HepG2 (cell line): Measurements from ENCODE around the gene SNAP25. TPM values are rescaled to one million over a fixed set of nuclear protein-coding genes. Genes with fewer than 3 reads are reported as not detected.

Experiments used
- AFF4 ChIP-seq: sonication (generic); formaldehyde crosslinking; IDR thresholded peaks from 2 replicates; pipeline ENCODE4 v1.4.0; 2020; ENCODE audit warnings: missing genetic modification reagents
- ARID2 ChIP-seq: sonication (generic); formaldehyde crosslinking; IDR thresholded peaks from 2 replicates; pipeline ENCODE4 v1.8.1; 2022; ENCODE audit warnings: mild to moderate bottlenecking, missing genetic modification reagents, borderline replicate concordance
- CCDC6 ChIP-seq: sonication (generic); formaldehyde crosslinking; IDR thresholded peaks from 2 replicates; pipeline ENCODE4 v1.8.1; 2022; ENCODE audit warnings: mild to moderate bottlenecking, missing genetic modification reagents, moderate library complexity
- CTCF ChIP-seq: sonication (generic); formaldehyde crosslinking; IDR thresholded peaks from 2 replicates; pipeline ENCODE4 v1.5.0; 2020; ENCODE audit warnings: mild to moderate bottlenecking, missing genetic modification reagents, moderate library complexity
- FOXA3 ChIP-seq: IDR thresholded peaks from 2 replicates; pipeline ENCODE4 v1.6.1; 2016; ENCODE audit warnings: missing genetic modification reagents, missing compliant biosample characterization
- HHEX ChIP-seq: IDR thresholded peaks from 2 replicates; pipeline ENCODE4 v1.6.1; 2016; ENCODE audit warnings: control low read depth
- KAT8 ChIP-seq: IDR thresholded peaks from 2 replicates; pipeline ENCODE4 v1.6.1; 2016; ENCODE audit warnings: missing genetic modification reagents, missing compliant biosample characterization
- POGK ChIP-seq: sonication (generic); formaldehyde crosslinking; conservative IDR thresholded peaks from 2 replicates; pipeline ENCODE4 v1.8.0; 2022; ENCODE audit warnings: mild to moderate bottlenecking, moderate library complexity, missing genetic modification reagents
- PRDM4 ChIP-seq: sonication (generic); formaldehyde crosslinking; IDR thresholded peaks from 2 replicates; pipeline ENCODE4 v1.9.0; 2021; ENCODE audit warnings: missing genetic modification reagents, borderline replicate concordance
- RNF2 ChIP-seq: fragments of 450-650 bp; conservative IDR thresholded peaks from 2 replicates; pipeline ENCODE4 v1.6.1; 2016; ENCODE audit warnings: low read depth
- TBX2 ChIP-seq: sonication (generic); formaldehyde crosslinking; IDR thresholded peaks from 2 replicates; pipeline ENCODE4 v1.5.0; 2020; ENCODE audit warnings: missing genetic modification reagents, mild to moderate bottlenecking, borderline replicate concordance
- ZBTB38 ChIP-seq: sonication (generic); formaldehyde crosslinking; IDR thresholded peaks from 2 replicates; pipeline ENCODE4 v1.5.1; 2020; ENCODE audit warnings: mild to moderate bottlenecking, missing genetic modification reagents
- ZFAT ChIP-seq: sonication (generic); formaldehyde crosslinking; conservative IDR thresholded peaks from 2 replicates; pipeline ENCODE4 v1.8.1; 2023; ENCODE audit warnings: missing genetic modification reagents, inconsistent platforms
- ZIK1 ChIP-seq: sonication (generic); formaldehyde crosslinking; IDR thresholded peaks from 2 replicates; pipeline ENCODE4 v1.5.0; 2020; ENCODE audit warnings: mild to moderate bottlenecking, low read depth, missing genetic modification reagents, borderline replicate concordance
- ZNF18 ChIP-seq: sonication (generic); formaldehyde crosslinking; IDR thresholded peaks from 2 replicates; pipeline ENCODE4 v1.8.0; 2022; ENCODE audit warnings: mild to moderate bottlenecking, missing genetic modification reagents; ENCODE audit not compliant: insufficient replicate concordance
- ZNF207 ChIP-seq: fragments of 450-650 bp; IDR thresholded peaks from 2 replicates; pipeline ENCODE4 v1.6.1; 2016; ENCODE audit warnings: antibody characterized with exemption, borderline replicate concordance
- ZNF317 ChIP-seq: sonication (generic); formaldehyde crosslinking; IDR thresholded peaks from 2 replicates; pipeline ENCODE4 v1.5.0; 2020; ENCODE audit warnings: mild to moderate bottlenecking, missing genetic modification reagents
- ZNF703 ChIP-seq: sonication (generic); formaldehyde crosslinking; IDR thresholded peaks from 2 replicates; pipeline ENCODE4 v1.5.1; 2020; ENCODE audit warnings: missing genetic modification reagents, mild to moderate bottlenecking, moderate library complexity, borderline replicate concordance
- ZNF775 ChIP-seq: sonication (generic); formaldehyde crosslinking; IDR thresholded peaks from 2 replicates; pipeline ENCODE4 v1.4.0; 2020; ENCODE audit warnings: missing genetic modification reagents, mild to moderate bottlenecking, moderate library complexity, borderline replicate concordance
- polyA plus RNA-seq, 8 experiments: library from polyadenylated mRNA; depleted of rRNA in 3 of 8; stranded (reverse) in 7 of 8; unstranded in 1 of 8; fragments of >200 nt; fragmentation: Illumina TruSeq in 4 of 8; extraction: Trizol in 4 of 8; gene quantifications; 2 replicates each; pipeline versions ENCODE4 v1.2.1 to v1.2.3, GENCODE V29; 2011 to 2016; ENCODE audit warnings: low read depth in 4 of 8, missing spikeins in 1 of 8, mixed read lengths in 1 of 8; ENCODE audit not compliant: insufficient read depth in 1 of 8
- total RNA-seq, 5 experiments: library from RNA; depleted of rRNA; stranded (reverse); fragments of >200 nt; fragmentation: Illumina TruSeq; extraction: Trizol; gene quantifications; 2 replicates each; pipeline ENCODE4 v1.2.3, GENCODE V29; 2016; ENCODE audit warnings: low read depth in 1 of 5

SNAP25 gene
- total and polyA plus RNA-seq, 2 of the 13 experiments (the other 11 are each of a cell fraction or from before 2014, with no cell fraction given) = not detected

GRCh38 chr20:10219452-10219791 lies 792 bp downstream of the SNAP25 start (continued):
- no peak for TF ChIP-seq RNF2
- TF ChIP-seq FOXA3 (CRISPR knock-in tag) = peak; percentile 70
- peak; percentile 89 for TF ChIP-seq AFF4
- TF ChIP-seq CTCF (CRISPR knock-in tag) = no peak
- no peak for TF ChIP-seq ZNF207
- TF ChIP-seq CCDC6 = peak; percentile 97
- TF ChIP-seq KAT8 = peak; percentile 88
- 0 out of 2 replicates have a peak, but pooled peaks have one; percentile 72 for TF ChIP-seq ZNF775 (CRISPR knock-in tag)
- TF ChIP-seq ZNF317 (CRISPR knock-in tag) = peak; percentile 92
- peak; percentile 95 for TF ChIP-seq ZNF18 (CRISPR knock-in tag)
- TF ChIP-seq HHEX (CRISPR knock-in tag) = peak; percentile 36; the same call in 1 of the 2 replicates
- TF ChIP-seq ZIK1 (CRISPR knock-in tag) = peak; percentile 99
- peak; percentile 97 for TF ChIP-seq PRDM4 (CRISPR knock-in tag)
- TF ChIP-seq POGK (CRISPR knock-in tag) = peak; percentile 97
- peak; percentile 88; the same call in 1 of the 2 replicates for TF ChIP-seq ZNF703 (CRISPR knock-in tag)
- TF ChIP-seq ZBTB38 (CRISPR knock-in tag) = peak; percentile 99
- peak; percentile 93; the same call in 1 of the 2 replicates for TF ChIP-seq ARID2 (CRISPR knock-in tag)
- peak; percentile 95 for TF ChIP-seq ZFAT
- TF ChIP-seq TBX2 (CRISPR knock-in tag) = peak; percentile 94
